CD14-positive monocyte (primary cell): Measurements from ENCODE around the gene ZNF267. TPM values are rescaled to one million over a fixed set of nuclear protein-coding genes. Genes with fewer than 3 reads are reported as not detected.
"Not testable (repeated sequence)": the region's sequence is repeated elsewhere in the genome, so short reads cannot be mapped to it uniquely, and the experiment has no call there.

Experiments
- DNase-seq, 3 donors: peaks; one replicate each; pipeline ENCODE4 v3.0.0-alpha.2; 2011 to 2022
- H2AFZ ChIP-seq: 2 replicates; pipeline ENCODE4 v1.6.0; 2012; ENCODE audit warnings: mild to moderate bottlenecking, low read depth, low read length, inconsistent platforms; ENCODE audit not compliant: insufficient read depth, poor library complexity, severe bottlenecking
- H3K27ac ChIP-seq, 2 donors: 1 replicate in 1 of 2; 2 replicates in 1 of 2; pipeline ENCODE4 v1.5.1; 2012 to 2013; ENCODE audit warnings: low read length in 2 of 2, control low read depth in 1 of 2, inconsistent platforms in 1 of 2, low read depth in 1 of 2, mild to moderate bottlenecking in 1 of 2
- H3K27me3 ChIP-seq, 2 donors: one replicate each; pipeline versions ENCODE4 v1.6.0 to v1.6.1; 2011 to 2013; ENCODE audit warnings: low read length in 2 of 2; ENCODE audit not compliant: control insufficient read depth in 2 of 2, insufficient read depth in 2 of 2
- H3K36me3 ChIP-seq, 2 donors: replicated peaks in 1 of 2; 1 replicate in 1 of 2; 2 replicates in 1 of 2; pipeline versions ENCODE4 v1.5.1 to v1.6.1; 2012 to 2013; ENCODE audit warnings: low read length in 2 of 2, control low read depth in 1 of 2, inconsistent platforms in 1 of 2, mild to moderate bottlenecking in 1 of 2; ENCODE audit not compliant: insufficient read depth in 2 of 2, control insufficient read depth in 1 of 2
- H3K4me1 ChIP-seq, 2 donors: 1 replicate in 1 of 2; 2 replicates in 1 of 2; pipeline versions ENCODE4 v1.5.1 to v1.6.1; 2012 to 2013; ENCODE audit warnings: low read length in 2 of 2, control low read depth in 1 of 2, inconsistent platforms in 1 of 2, mild to moderate bottlenecking in 1 of 2, moderate library complexity in 1 of 2; ENCODE audit not compliant: insufficient read depth in 2 of 2, control insufficient read depth in 1 of 2
- H3K4me2 ChIP-seq: replicated peaks from 2 replicates; pipeline ENCODE3; 2012; ENCODE audit warnings: low read length, moderate library complexity, mild to moderate bottlenecking; ENCODE audit not compliant: poor library complexity, severe bottlenecking; ENCODE audit errors: extremely low read depth
- H3K4me3 ChIP-seq, 3 experiments: fragments of 200-600 bp in 1 of 3; sonication (generic) in 1 of 3; replicated peaks in 1 of 3; 1 replicate in 2 of 3; 2 replicates in 1 of 3; pipeline ENCODE4 v1.5.1; 2011 to 2013; ENCODE audit warnings: low read length in 3 of 3, mild to moderate bottlenecking in 3 of 3, control low read depth in 2 of 3, low read depth in 2 of 3, inconsistent platforms in 1 of 3, moderate library complexity in 1 of 3
- H3K79me2 ChIP-seq: 2 replicates; pipeline ENCODE4 v1.6.0; 2012; ENCODE audit warnings: mild to moderate bottlenecking, control low read depth, inconsistent platforms, low read length, moderate library complexity; ENCODE audit not compliant: insufficient read depth
- H3K9ac ChIP-seq: 2 replicates; pipeline ENCODE4 v1.6.0; 2017; ENCODE audit warnings: low read length, mild to moderate bottlenecking; ENCODE audit not compliant: insufficient read depth, poor library complexity, severe bottlenecking
- H3K9me3 ChIP-seq, 2 donors: replicated peaks in 1 of 2; 1 replicate in 1 of 2; 2 replicates in 1 of 2; pipeline versions ENCODE4 v1.5.1 to v1.6.1; 2012 to 2013; ENCODE audit warnings: low read length in 2 of 2, control low read depth in 1 of 2; ENCODE audit not compliant: control insufficient read depth in 1 of 2, insufficient read depth in 1 of 2
- H4K20me1 ChIP-seq: 2 replicates; pipeline ENCODE4 v1.6.0; 2012; ENCODE audit warnings: mild to moderate bottlenecking, low read length, control low read depth, moderate library complexity; ENCODE audit not compliant: insufficient read depth
- H3K27ac Mint-ChIP-seq, 7 donors: one replicate each; pipeline ENCODE4 v1.8.0; 2020; ENCODE audit warnings: mild to moderate bottlenecking in 7 of 7, mixed read lengths in 7 of 7, moderate library complexity in 6 of 7, inconsistent platforms in 2 of 7
- H3K27me3 Mint-ChIP-seq, 3 donors: one replicate each; pipeline ENCODE4 v1.8.0; 2021 to 2022; ENCODE audit warnings: low read depth in 3 of 3, mild to moderate bottlenecking in 3 of 3, mixed read lengths in 3 of 3, moderate library complexity in 3 of 3, inconsistent platforms in 1 of 3
- H3K36me3 Mint-ChIP-seq, 2 donors: one replicate each; pipeline ENCODE4 v1.8.0; 2020; ENCODE audit warnings: mixed read lengths in 2 of 2, inconsistent platforms in 1 of 2, mild to moderate bottlenecking in 1 of 2
- H3K4me1 Mint-ChIP-seq: one replicate; pipeline ENCODE4 v1.8.0; 2020; ENCODE audit warnings: mild to moderate bottlenecking, mixed read lengths
- H3K4me3 Mint-ChIP-seq, 2 donors: one replicate each; pipeline ENCODE4 v1.8.0; 2020; ENCODE audit warnings: mild to moderate bottlenecking in 2 of 2, mixed read lengths in 2 of 2, moderate library complexity in 1 of 2
- H3K9me3 Mint-ChIP-seq, 7 donors: one replicate each; pipeline ENCODE4 v1.8.0; 2020 to 2022; ENCODE audit warnings: mixed read lengths in 7 of 7, mild to moderate bottlenecking in 6 of 7, moderate library complexity in 6 of 7, inconsistent platforms in 2 of 7
- CTCF ChIP-seq: fragments of 200-600 bp; IDR thresholded peaks from one replicate; pipeline ENCODE4 v1.8.0; 2022; ENCODE audit warnings: antibody characterized with exemption, mild to moderate bottlenecking
- WGBS: methylation state at CpG from one replicate; pipeline ENCODE4 v1.1.5; 2013; ENCODE audit warnings: missing lambda C conversion rate; ENCODE audit not compliant: insufficient coverage; 5-methylcytosine and 5-hydroxymethylcytosine counted together
- intact Hi-C, 2 donors: fragments of 100-400 bp; cut with micrococcal nuclease; formaldehyde crosslinking; loops; one replicate each; pipeline versions ENCODE4 v1.15.0 to v1.15.1; 2023
- polyA plus RNA-seq, 3 donors: library from polyadenylated mRNA; depleted of rRNA in 1 of 3; unstranded in 2 of 3; stranded (reverse) in 1 of 3; fragments of 300-500 nt in 2 of 3; fragments of >200 nt in 1 of 3; fragmentation: Illumina TruSeq in 2 of 3; gene quantifications; 1 replicate in 2 of 3; 2 replicates in 1 of 3; pipeline ENCODE4 v1.2.3, GENCODE V29; 2012 to 2021

ZNF267 gene
- polyA plus RNA-seq, 3 donors, result 13.5 to 23.8 (median 18.0) TPM

GRCh38 chr16:31888735-31889134, 15.1 kb downstream of the ZNF267 start:
- Mint-ChIP-seq H3K27ac (peak overlapping the region in 1 of 7 donors; percentile 7), H3K27me3 (peaks cover 0 to 2% (median 0%) of the 10 kb centered on the region in 3 donors), H3K9me3 (peaks cover 41 to 69% (median 57%) of the 10 kb centered on the region in 7 donors), H3K4me1 (no peaks in the 10 kb centered on the region), H3K36me3 (peaks cover 95 to 99% of the 10 kb centered on the region in 2 donors), H3K4me3 (no peak overlapping the region)
- no peak for DNase-seq
- H4K20me1 ChIP-seq, result peaks cover 73% of the 10 kb centered on the region
- H3K4me3 ChIP-seq, result no peak overlapping the region
- H3K4me1 ChIP-seq, result no peaks in the 10 kb centered on the region
- no peak overlapping the region for H3K4me2 ChIP-seq
- H2AFZ ChIP-seq, result no peak overlapping the region
- no peak for TF ChIP-seq CTCF
- H3K9me3 ChIP-seq, result peaks cover 34 to 78% of the 10 kb centered on the region in 2 donors
- intact Hi-C loops, result no loop called here
- no peak overlapping the region for H3K27ac ChIP-seq
- no peak overlapping the region for H3K9ac ChIP-seq
- H3K27me3 ChIP-seq, result no peaks in the 10 kb centered on the region
- peaks cover 99% of the 10 kb centered on the region for H3K79me2 ChIP-seq
- peaks cover 97 to 100% of the 10 kb centered on the region in 2 donors for H3K36me3 ChIP-seq

- H3K4me3 Mint-ChIP-seq, H3K27me3 ChIP-seq, H3K4me2 ChIP-seq, H3K27me3 Mint-ChIP-seq, intact Hi-C loops, H3K9ac ChIP-seq, DNase-seq, H3K4me3 ChIP-seq, H3K4me1 ChIP-seq, H3K4me1 Mint-ChIP-seq, H3K27ac ChIP-seq, H2AFZ ChIP-seq: not testable (repeated sequence)
- H4K20me1 ChIP-seq, result peaks cover 66% of the 10 kb centered on the region
- H3K36me3 Mint-ChIP-seq, result peaks cover 97 to 99% of the 10 kb centered on the region in 2 donors
- H3K9me3 Mint-ChIP-seq, result peaks cover 55 to 90% (median 74%) of the 10 kb centered on the region in 7 donors
- H3K9me3 ChIP-seq, result peaks cover 45 to 89% of the 10 kb centered on the region in 2 donors
- H3K27ac Mint-ChIP-seq, result peak overlapping the region in 2 of 7 donors; percentile 7 to 18
- peaks cover 97 to 100% of the 10 kb centered on the region in 2 donors for H3K36me3 ChIP-seq
- peaks cover 96% of the 10 kb centered on the region for H3K79me2 ChIP-seq
- 100% methylated on average over 1 of the region's 4 CpGs for WGBS
Observed at GRCh38 chr16:31892111-31892510, 18.5 kb downstream of the ZNF267 start.
